A673 (cell line): ENCODE results near the gene TMEM72. TPM values are rescaled to one million over a fixed set of nuclear protein-coding genes. Genes with fewer than 3 reads are reported as not detected.

Source experiments
- BruUV-seq: library from RNA; stranded (reverse); fragments of 400-500 nt; replicated peaks from 2 replicates; lab custom pipeline; 2021; lab: Mats Ljungman, UMichigan
- CTCF ChIA-PET: fragments of 300-600 bp; sonication (Branson Sonifier 250); formaldehyde crosslinking; loops from one replicate; lab custom pipeline; 2022; ENCODE audit warnings: antibody characterized with exemption; lab: Charles Lee
- POLR2A ChIA-PET: fragments of 300-600 bp; sonication (Branson Sonifier 250); formaldehyde crosslinking; loops from one replicate; lab custom pipeline; 2022; ENCODE audit warnings: antibody characterized with exemption; ENCODE audit not compliant: low non-redundant PET; lab: Charles Lee
- DNase-seq: peaks from one replicate; pipeline ENCODE4 v3.0.0-alpha.2; 2015; ENCODE audit warnings: low spot score
- H3K27ac ChIP-seq: fragments of 200-600 bp; sonication (generic); 2 replicates; pipeline ENCODE4 v1.5.1; 2016; ENCODE audit warnings: mixed run types, low read depth, mild to moderate bottlenecking, mixed read lengths, antibody characterized with exemption, low read length; ENCODE audit not compliant: poor library complexity, severe bottlenecking
- H3K27me3 ChIP-seq: fragments of 200-600 bp; sonication (generic); replicated peaks from 2 replicates; pipeline ENCODE4 v1.6.1; 2017; ENCODE audit warnings: mixed run types, low read depth, mild to moderate bottlenecking, mixed read lengths, antibody characterized with exemption, low read length; ENCODE audit not compliant: insufficient read depth, poor library complexity
- H3K36me3 ChIP-seq: fragments of 200-600 bp; sonication (generic); 2 replicates; pipeline ENCODE4 v1.6.1; 2016; ENCODE audit warnings: mixed run types, mild to moderate bottlenecking, mixed read lengths, antibody characterized with exemption, low read length; ENCODE audit not compliant: insufficient read depth, poor library complexity, severe bottlenecking
- H3K4me1 ChIP-seq: fragments of 200-600 bp; sonication (generic); 2 replicates; pipeline ENCODE4 v1.6.1; 2017; ENCODE audit warnings: mixed run types, mild to moderate bottlenecking, mixed read lengths, antibody characterized with exemption, low read length; ENCODE audit not compliant: insufficient read depth, poor library complexity, severe bottlenecking
- H3K4me3 ChIP-seq: fragments of 200-600 bp; sonication (generic); 2 replicates; pipeline ENCODE4 v1.5.1; 2016; ENCODE audit warnings: low read depth, mixed run types, mild to moderate bottlenecking, mixed read lengths, low read length; ENCODE audit not compliant: poor library complexity, severe bottlenecking
- H3K9me3 ChIP-seq: fragments of 200-600 bp; sonication (generic); 2 replicates; pipeline ENCODE4 v1.6.1; 2016; ENCODE audit warnings: mixed run types, low read depth, mild to moderate bottlenecking, mixed read lengths, antibody characterized with exemption, low read length; ENCODE audit not compliant: poor library complexity, severe bottlenecking
- CTCF ChIP-seq: fragments of 300-800, 200-600 bp; sonication (generic); conservative IDR thresholded peaks from 2 replicates; pipeline ENCODE4 v1.5.1; 2017; ENCODE audit warnings: low read depth, mild to moderate bottlenecking, antibody characterized with exemption, low read length, moderate library complexity, mixed read lengths
- EZH2 ChIP-seq: fragments of 200-600 bp; sonication (generic); IDR thresholded peaks from 2 replicates; pipeline ENCODE4 v1.6.1; 2017; ENCODE audit warnings: borderline replicate concordance, low read depth, mild to moderate bottlenecking, mixed read lengths, antibody characterized with exemption, low read length; ENCODE audit not compliant: poor library complexity, severe bottlenecking
- intact Hi-C: fragments of 100-400 bp; cut with micrococcal nuclease; formaldehyde crosslinking; loops from one replicate; pipeline ENCODE4 v1.10.0; 2022; ENCODE audit not compliant: unreplicated experiment
- total RNA-seq: library from RNA; stranded (reverse); gene quantifications from 2 replicates; pipeline ENCODE4 v1.2.3, GENCODE V29; 2021

TMEM72 gene
- total RNA-seq, 1 experiment from 2014 or later = 0.80 TPM

- intact Hi-C loops = loop anchor here (5.0 kb wide), 2 partner anchors 46 to 61 kb away; partner anchors contain the start of gene DEPP1
- DNase-seq = no peak
- Histone ChIP-seq H3K27ac (no peak overlapping the region), H3K36me3 (no peaks in the 10 kb centered on the region), H3K27me3 (no peaks in the 10 kb centered on the region), H3K4me1 (no peaks in the 10 kb centered on the region), H3K9me3 (no peaks in the 10 kb centered on the region), H3K4me3 (no peak overlapping the region)
- TF ChIP-seq EZH2 (no peak), CTCF (no peak)
- no TSS peak for BruUV-seq
- ChIA-PET CTCF (no interaction called here), POLR2A (no interaction called here)
Measured at GRCh38 chr10:44930904-44931620, 19.9 kb downstream of the TMEM72 start.

DNA sequence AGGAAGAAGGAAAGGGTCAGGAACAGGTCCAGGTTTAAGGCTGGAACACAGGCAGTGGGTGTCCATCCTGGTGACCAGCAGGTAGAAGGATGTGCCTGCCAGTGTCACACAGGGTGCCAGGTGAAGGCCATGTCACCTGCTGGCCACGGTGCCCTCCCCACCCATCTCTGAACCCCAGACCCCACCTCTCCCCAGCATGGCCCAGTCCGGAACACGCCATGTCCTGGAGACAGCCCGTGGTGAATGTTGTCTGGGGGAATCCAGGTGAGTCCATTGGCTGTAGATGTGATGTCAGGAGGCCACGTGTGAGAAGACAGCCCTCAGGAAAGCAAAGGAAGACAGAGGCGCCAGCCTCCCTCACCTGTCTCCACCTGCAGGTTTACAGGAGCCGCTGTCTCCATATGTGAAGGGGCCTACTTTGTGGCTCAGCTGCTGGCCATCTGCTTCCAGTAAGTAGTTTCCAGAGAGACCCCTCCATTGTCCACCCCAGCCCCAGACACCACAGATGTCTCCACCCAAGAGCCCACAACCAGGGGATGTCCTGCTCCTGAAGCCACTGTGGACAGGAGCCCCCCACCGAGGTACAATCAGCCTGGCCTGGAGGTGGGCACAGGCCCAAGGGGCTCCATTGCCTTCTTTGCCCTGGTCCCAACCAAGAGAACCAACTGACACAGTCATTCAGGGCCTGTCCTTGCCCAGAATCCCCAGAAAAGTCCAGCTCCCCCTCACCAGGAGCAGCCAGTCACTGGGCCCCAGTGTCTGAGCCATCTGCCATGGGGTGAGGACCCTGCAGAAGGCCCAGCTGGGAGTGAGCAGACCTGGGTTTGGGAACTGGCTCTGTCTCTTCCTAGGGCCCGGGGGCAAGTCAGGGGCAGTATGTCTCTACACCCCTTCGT lies 20.7 kb downstream of the TMEM72 start:
- no peaks in the 10 kb centered on the region for H3K27me3 ChIP-seq
- H3K4me3 ChIP-seq = no peak overlapping the region
- TF ChIP-seq CTCF (no peak), EZH2 (no peak)
- ChIA-PET CTCF (interaction anchor here (1.3 kb wide), 1 partner anchor 44 kb away, joined by 10 read pairs; no protein-coding TSS in a partner anchor), POLR2A (no interaction called here)
- no TSS peak for BruUV-seq
- intact Hi-C loops = loop anchor here (5.0 kb wide), 2 partner anchors 45 to 60 kb away; partner anchors contain the start of gene DEPP1
- no peaks in the 10 kb centered on the region for H3K4me1 ChIP-seq
- no peaks in the 10 kb centered on the region for H3K36me3 ChIP-seq
- no peak for DNase-seq
- no peaks in the 10 kb centered on the region for H3K9me3 ChIP-seq
- no peak overlapping the region for H3K27ac ChIP-seq
